NCI-H524 (cell line): ENCODE data around the gene COPB1.

Source experiments
- DNase-seq, 2 experiments: peaks; one replicate each; lab custom pipeline; 2025; lab: John Stamatoyannopoulos, UW

The COPB1 gene

DNA sequence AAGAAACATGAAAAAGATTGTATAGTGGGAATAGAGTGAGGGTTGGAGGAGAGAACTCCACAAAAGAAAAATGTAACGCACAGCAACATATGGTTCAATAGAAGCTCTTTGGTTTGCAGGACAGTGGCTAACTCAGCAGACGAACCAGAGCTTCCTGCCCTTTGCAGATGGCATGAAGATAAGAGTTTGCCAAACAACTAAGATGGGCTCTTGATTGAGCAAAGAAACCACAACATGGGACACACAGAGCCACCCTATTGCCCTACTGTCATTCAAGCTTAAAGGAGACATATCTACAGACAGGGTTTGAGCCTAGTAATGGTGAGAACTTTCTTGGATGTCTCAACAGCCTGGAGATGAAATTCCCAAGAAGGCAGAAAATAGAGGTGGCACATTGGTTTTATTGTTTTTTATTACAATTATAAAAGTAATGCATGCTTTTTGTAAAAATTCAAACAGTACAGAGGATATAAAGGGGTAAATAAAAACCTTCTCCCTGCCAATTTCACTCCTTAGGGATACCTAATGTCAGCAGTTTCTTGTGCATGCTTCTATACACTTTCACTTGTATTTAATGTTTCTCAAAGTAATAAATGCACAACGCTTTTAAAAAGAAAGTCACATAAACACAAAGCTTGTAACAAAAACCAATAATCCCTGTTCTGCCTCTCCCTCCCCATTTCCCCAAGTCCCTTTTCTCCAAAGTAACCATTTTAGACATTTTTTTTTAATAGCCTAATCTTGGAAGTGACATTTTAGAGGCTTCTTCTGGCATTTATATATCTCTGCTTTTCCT, 63.7 kb downstream of the COPB1 start:
- no peak for DNase-seq

DNA sequence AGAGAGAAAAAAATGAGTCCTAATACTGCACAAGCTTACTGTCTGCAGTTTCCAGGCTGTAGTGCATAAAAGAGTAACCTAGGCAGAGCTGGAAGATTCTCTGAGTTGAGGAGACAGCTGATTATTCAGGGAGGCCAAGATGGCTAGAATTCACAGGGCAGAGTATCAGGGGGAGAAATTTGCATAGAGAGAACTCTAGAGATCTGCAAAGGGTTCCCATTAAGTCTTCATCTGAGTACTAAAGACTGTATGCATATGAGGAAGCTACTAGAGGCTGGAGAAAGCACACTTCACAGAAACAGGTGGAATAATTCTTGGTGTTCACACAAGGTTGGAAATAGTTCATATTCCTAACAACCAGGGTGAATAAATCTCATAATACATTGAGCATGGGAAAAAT, 74.0 kb downstream of the COPB1 start:
- no peak for DNase-seq

DNA sequence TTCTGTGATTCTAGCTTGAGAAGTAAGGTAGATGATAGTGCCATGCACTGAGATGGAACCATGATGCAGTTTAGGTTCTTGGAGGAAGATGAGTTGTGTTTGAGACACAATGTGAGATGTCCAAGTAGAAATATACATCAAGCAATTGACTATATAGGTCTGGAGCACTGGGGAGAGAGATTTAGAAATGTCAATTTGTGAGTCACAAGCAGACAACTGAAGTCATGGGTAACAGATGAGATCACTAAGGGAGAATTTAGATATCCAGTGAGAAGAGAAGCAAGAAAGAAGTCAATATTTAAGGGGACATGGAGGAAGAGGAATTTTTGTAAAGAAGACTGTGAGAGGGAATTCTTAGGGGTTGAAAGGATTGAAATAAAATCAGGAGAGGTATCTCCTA, 75.5 kb downstream of the COPB1 start:
- no peak for DNase-seq

DNA sequence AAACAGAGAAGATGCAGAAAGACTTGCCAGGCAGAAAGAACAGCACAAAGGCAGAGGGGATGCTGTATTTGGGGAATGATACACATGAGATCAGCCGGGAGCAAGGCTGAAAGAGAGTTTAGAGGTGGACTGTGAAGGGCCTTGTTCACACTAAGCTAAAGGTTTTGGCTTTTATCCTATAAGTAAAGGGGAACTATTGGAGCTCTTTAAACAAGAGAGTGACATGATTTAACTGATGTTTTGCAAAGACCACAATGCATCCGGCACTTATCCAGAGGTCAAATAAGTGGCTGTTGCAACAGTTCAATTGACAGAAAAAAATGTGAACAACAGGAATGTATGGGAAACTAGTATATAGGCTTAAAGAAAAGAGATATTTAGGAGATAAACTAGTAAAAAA, 76.0 kb downstream of the COPB1 start:
- DNase-seq: no peak

DNA sequence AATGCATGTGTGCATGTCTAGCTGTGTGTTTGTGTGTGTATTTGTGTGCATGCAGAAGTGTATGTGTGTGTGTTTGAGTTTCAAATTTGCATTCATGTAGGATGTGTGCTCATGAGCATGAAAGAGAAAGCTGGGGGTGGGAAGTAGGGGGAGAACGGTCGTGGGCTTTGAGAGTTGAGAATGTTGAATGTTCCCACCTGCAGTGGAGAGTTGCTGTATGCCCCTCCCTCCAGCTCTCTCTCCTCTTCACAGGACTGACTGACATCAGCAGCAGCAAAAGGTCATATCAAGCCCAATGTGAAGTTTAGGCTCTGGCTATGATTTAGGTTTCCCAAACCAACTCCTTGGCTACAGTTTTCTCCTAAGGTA, 76.8 kb downstream of the COPB1 start:
- DNase-seq: peak in 1 of 2 experiments; percentile 16

DNA sequence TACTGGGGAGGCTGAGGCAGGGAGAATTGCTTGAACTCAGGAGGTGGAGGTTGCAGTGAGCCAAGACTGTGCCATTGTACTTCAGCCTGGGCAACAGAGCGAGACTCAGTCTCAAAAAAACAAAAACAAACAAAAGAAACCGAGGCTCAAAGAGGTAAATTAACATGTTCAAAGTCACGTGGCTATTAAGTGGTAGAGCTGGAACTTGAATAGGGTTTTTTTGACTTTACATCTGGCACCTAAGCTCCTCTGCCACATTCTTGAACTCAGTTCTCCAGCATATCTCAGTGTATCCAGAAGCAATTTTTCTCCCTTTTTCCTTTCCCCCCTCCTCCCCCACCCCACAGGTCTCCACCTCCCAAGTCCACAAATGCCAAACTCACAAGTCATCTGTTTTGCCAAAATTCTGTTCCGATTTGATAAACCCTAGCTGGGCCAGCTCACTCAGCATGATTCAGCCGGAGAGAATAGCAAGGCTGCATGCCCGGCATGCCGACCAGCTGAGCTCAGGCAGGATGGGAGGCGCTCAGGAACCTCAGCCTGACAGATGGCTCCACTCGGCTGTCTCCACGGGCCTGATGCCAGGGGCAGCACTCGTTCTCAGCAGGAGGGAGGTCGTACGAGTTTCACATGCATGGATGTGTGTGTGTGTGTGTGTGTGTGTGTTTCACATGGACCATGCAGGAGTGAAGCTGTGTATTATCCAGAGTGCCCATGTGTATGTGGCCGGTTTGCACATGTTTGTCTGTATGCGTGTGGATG, 77.4 kb downstream of the COPB1 start:
- peak; percentile 85 to 93 for DNase-seq

DNA sequence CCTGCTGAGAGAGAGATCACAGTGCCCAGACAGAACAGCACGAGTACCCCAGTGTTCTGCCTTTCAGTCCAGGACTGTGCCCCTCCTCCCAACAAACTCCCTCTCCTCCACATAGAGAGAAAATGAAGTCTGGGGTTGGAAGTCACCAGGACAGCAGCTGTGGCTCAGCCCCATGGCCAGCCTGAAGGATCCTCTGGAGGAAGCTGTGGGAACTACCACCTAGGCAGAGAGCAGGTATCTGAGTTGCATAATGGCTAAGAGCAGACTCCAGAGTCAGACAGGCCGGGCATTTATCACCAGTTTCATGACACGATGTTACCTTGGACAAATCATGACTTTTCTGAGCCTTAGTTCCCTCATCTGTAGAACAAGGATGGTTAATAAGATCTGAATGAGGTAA, 79.4 kb downstream of the COPB1 start:
- DNase-seq: no peak

DNA sequence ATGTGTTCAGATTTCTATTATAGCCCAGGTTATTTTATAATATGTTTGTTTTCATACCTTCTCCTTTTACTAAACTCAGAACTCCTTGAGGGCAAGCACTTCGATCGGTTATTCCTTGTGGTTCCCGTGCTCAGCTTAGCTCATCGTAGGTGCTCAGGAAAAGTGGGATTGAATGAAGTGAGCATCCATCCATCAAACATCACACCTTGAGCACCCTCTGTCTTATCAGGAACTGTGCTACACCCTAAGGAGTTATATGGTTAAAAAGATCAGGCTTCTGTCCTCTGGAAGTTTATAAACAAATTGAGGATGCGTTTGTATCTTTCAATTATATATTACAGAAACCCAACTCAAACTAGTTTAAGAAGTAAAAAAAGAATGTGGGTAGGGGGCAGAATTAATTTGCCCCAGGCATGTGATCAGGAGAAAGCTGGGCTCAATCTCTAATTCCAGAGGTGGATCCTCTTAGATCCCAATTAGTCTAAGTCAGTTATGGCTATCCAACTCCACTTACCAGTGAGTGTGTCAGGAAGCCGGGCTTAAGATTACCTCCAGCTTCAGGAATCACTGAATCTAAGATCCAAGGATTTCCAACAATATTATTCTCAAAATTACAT, 80.7 kb downstream of the COPB1 start:
- peak; percentile 2 to 58 for DNase-seq

DNA sequence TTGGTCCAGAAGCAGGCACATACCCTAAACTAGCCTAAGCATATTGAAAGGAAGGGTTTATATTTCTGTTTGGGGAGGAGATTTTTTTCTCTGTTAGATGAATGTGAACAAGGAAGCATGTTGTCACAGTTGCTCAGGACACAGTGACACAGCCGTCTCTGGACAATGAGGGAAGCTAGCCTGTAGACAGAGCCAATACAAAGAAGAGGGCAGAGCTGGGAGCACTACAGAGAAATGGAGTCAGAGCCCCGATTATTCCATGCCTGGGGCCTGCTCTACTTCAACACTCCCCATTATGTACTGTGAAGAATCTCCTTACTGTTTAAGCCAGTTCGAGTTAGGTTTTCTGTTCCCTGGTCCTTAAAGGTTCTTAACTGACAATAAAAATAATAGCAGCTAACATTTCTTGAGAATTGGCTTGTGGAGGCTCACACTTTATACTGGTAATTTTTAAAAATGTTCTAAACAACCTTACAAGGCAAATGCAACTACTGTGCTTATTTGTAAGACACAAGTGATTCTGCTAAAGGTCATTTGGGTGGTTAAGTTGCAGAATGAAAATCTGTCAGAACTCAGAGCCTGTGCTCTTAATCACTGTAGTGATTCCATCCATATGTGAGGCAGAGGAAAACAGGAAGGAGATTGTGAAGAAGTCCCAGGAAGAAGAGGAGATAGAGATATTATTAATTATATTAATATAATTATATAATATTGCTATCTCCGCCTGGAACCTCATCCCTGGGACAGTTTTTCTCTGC, 81.8 kb downstream of the COPB1 start:
- no peak for DNase-seq

DNA sequence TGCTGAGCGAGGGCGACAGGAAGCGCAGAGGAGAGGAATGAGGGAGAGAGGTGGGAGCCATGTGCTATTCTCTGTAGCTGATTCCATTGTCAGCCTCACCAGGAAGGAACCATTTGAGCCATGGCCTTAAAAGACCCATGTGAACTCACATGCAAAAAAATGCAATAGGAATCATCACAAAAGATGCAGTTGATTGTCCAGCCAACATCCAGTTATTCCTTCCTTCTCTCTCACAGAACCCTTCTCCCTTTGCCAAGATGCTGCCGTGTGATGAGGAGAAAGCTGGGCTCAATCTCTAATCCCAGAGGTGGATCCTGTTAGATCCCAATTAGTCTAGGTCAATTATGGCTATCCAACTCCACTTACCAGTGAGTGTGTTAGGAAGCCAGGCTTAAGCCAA, 82.4 kb downstream of the COPB1 start:
- DNase-seq: no peak

DNA sequence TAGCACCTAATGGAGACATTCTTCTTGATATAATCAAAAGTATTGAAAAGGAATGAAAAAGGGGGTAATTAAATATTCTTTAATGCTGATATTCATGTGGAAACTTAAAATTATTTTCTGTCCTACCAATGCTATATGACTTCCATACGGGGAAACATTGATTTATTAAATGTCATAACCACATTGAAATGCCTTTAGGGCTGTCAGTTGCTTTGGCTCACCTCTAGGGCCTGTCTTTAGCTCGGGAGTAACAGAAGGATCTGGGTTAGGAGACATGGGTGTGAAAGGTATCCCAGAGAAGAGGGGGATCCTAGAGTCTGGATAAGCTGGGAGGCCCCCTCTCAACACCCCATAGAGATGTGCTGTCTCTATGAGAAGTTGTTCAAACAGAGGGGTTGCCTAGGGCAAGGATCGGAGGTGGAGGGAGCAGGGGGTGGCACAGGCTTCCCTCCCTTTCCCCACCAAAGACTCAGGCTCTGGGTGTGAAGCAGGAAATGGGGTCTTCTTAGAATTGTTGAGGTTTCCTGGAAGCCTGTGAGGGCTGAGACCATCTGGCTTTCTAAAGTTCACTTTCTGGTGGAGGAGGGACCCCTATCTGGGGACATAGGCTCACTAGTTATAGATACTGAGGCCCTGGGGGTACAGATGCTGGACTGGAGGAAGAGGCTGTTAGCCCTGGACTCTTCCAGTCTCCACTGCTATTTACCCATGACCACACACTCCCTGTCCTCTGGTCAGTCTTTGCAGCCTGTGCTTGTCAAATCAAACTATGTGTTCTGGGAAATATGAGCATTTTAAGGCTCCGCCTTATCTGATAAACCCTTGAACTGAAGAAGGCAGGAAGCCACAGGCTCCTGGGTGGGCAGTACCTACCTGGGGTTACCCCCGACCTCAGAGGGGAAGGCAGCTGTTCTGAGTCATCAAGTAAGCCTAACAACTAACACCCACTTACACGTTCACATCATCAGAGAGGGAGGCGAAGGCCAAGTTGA, 84.8 kb downstream of the COPB1 start:
- DNase-seq: no peak

DNA sequence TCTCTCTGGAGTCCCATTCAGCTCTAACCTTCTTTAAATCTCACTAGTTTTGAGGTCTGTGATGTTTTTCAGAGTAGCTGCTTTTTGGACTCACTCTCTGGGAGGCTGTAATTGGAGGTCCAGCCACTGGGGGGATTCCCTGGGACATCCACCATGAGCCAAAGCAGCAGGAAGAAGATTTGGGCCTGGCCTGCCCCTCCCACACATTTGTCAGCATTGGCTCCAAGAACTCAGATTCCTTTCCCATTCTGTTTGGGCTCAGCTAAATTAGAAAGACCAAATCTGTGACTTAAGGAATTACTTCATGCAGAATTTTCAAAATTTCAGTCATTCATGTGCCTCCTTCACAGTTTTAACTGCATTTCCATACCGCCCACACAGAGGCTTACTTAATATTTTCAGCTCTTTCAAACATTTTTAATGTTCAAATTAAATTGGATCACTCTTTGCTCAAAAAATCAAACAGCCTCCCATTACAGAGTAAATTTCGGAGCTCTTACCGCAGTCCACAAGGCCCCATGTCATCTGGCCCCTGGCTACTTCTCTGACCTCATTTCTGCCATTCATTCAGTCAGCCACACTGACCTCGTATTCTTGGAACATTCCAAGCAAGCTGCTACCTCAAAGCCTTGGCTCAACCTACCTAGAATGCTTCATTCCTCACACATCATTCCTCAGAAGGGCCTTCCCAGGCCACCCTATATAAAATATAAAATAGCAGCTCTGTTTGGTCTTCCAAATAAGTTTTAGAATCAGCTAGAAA, 86.1 kb downstream of the COPB1 start:
- DNase-seq: no peak

DNA sequence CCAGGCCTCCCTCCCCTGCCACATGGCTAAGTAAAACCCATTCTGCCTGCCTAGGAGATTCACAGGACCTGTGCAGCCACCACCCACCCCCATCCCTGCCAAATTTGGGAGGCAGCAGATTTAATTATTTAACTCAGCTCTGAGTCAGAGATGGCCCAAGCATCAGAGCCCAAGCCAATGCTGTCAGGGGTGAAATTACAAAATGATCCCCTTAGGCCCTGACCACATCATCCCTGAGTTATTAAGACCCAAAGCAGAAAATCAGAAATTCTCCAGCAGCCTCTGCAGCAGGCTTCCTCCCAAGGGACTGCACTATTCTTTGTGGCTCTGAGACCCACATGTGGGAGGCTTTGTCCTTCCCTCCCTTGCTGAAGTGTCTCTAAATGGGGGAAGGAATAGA, 87.8 kb downstream of the COPB1 start:
- no peak for DNase-seq

DNA sequence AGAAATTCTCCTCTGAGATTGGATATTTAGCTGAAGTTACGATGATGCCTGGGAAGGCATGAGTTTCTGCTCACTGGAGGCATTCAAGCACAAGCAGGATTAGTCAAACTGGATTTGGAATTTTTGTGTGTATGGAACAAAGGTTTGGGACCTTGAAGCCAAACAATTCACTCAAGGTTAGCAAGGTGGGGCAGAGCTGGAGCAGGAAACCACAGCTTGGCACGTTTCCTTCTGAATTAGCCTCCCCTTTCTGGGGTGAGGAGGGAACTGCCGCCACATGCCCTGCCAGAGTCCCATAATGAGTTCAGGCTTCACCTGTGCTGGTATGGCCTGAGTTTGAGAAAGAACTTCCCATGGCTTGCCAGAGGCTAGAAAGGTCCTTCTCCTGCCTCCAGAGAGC, 89.7 kb downstream of the COPB1 start:
- no peak for DNase-seq

DNA sequence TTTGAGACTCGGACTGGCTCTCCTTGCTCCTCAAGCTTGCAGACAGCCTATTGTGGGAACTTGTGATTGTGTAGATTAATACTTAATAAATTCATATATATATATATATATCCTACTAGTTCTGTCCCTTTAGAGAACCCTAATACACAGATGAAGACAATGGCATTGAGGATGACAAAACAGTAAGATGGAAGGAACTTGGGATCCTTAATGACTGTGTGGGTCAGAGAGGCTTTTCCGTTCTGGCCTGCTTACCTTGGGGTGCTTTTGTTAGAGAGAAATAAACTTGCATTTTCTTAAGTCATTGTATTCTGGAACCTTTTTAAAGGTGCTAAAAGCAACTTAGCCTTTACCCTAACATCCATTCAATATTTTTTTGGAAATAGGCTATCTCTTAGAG, 91.0 kb downstream of the COPB1 start:
- no peak for DNase-seq
